Omental fat pad (tissue), 4 donors: ENCODE data around the gene SELPLG. TPM values are rescaled to one million over a fixed set of nuclear protein-coding genes. Genes with fewer than 3 reads are reported as not detected.
"Not testable (repeated sequence)": the region's sequence is repeated elsewhere in the genome, so short reads cannot be mapped to it uniquely, and the experiment has no call there.

Experiments used
- ATAC-seq: fragments of 150-250 bp; one replicate; pipeline ENCODE4 v1.9.1; 2016; ENCODE audit warnings: mild to moderate bottlenecking, moderate library complexity; ENCODE audit not compliant: low FRiP score
- DNase-seq: peaks from one replicate; pipeline ENCODE4 v3.0.0-alpha.2; 2019; ENCODE audit warnings: low spot score
- total RNA-seq, 4 donors: library from RNA; depleted of rRNA; stranded (reverse); fragments of >200 nt; gene quantifications; one replicate each; pipeline ENCODE4 v1.1.0, GENCODE V29; 2016
- TF ChIP-seq, protein P1 (sequence below), 3 donors: fragments of 450-650 bp; IDR thresholded peaks; one replicate each; pipeline ENCODE4 v1.5.1; 2016 to 2017; ENCODE audit warnings: antibody characterized with exemption in 3 of 3, mild to moderate bottlenecking in 3 of 3, moderate library complexity in 2 of 3

The SELPLG gene
- total RNA-seq, 4 donors from 2014 or later: 12.4 to 45.6 (median 18.3) TPM

DNA sequence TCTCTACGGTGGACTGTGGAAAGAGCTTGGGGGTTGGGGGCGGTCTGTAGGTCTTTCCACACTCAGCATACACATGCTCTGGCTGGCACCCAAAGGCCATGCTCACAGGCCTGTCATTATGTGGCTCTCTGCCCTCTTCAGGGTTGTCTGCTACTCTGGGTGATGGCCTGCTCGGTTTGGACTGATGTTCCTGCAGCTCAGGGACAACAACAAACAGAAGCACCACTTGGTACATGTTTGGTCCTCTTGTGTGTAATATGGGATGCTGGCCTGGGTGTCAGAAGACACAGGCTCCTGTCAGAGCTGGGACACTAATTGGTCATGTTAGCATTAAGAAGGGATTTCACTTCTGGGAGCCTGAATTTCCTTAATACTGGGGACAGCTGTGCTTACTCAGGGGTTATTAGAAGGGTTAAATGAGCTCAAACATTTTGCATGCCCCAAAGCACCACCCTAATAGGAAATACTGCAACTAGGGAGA is 32.7 kb upstream of the SELPLG start:
- DNase-seq: no peak

DNA sequence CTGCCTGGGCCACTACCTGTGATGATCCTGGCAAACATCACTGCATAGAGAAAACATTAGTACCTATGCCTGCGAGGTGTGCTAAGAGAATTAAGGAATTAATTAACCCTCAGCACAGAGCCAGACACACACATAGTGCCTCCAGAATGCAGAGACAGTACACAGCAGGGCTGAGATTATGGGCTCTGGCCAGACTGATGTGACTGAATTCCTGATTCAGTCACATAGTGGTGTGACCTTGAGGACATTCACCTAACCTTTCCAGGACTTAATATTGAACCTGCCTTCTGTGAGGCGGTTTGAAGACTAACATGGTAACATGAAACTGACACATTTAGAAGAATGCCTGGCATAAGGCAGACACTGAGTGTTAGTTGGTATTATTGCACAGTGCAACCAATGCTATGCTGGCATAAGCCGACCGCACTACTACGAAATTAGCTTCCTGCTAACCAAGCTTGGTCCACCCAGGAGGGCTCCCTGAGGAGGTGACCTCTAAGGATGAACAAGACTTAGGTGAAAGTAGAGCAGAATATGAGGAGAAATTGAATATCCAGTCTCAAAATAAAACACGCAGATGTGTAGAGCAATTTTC is 32.0 kb upstream of the SELPLG start:
- ATAC-seq (no peak), DNase-seq (no peak)
- TF ChIP-seq, protein P1, sequence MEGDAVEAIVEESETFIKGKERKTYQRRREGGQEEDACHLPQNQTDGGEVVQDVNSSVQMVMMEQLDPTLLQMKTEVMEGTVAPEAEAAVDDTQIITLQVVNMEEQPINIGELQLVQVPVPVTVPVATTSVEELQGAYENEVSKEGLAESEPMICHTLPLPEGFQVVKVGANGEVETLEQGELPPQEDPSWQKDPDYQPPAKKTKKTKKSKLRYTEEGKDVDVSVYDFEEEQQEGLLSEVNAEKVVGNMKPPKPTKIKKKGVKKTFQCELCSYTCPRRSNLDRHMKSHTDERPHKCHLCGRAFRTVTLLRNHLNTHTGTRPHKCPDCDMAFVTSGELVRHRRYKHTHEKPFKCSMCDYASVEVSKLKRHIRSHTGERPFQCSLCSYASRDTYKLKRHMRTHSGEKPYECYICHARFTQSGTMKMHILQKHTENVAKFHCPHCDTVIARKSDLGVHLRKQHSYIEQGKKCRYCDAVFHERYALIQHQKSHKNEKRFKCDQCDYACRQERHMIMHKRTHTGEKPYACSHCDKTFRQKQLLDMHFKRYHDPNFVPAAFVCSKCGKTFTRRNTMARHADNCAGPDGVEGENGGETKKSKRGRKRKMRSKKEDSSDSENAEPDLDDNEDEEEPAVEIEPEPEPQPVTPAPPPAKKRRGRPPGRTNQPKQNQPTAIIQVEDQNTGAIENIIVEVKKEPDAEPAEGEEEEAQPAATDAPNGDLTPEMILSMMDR (IDR thresholded peaks at IDR 0.05): no peak

More for the DNA sequence above, 32.7 kb upstream of the SELPLG start:
- TF ChIP-seq, protein P1 (IDR thresholded peaks at IDR 0.05): no peak
- no peak for ATAC-seq

DNA sequence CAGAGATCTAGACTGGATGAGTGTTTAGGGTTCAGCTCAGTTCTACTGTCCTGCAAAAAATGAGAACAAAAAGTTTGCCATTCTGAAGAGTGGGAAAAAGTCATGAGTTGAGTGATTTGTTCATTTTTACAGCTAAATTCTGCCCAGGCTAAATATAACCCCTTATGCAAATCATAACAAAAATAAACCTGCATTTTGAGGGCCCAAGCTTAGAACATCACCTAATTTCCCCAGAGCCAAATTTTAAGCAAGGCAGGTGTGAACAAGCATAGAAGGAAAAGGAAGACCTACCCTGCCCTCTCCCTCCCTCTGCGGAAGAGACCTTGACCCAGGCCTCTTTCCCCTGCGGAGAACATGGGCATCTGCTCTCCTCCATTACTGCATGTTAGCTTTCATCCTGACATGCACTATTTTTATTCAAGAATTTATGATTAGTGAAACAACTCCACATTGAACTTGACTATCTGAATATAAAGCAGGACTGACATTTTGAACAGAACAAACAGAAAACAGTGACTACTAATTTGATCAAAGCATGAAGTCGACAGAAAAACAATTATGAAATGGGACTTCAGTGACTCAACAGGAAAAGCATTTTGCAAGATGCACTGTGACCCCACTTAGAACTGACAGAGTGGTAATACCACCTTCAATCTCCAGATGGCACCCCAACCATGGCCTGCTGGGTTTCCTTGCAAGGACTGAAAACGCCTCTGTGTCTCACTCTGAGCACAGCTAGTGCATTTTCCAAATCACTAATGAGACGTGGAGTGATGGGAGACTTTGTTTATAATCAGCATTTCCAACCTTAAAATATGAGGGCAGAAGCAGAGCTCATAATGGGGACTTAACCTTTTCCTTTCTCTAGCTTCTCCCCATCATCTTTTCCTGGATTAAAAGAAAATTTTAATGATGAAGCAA is 30.9 kb upstream of the SELPLG start:
- ATAC-seq: peak; percentile 96
- DNase-seq: peak; percentile 74
- TF ChIP-seq, protein P1 (IDR thresholded peaks at IDR 0.05): peak in 1 of 3 donors; percentile 91

DNA sequence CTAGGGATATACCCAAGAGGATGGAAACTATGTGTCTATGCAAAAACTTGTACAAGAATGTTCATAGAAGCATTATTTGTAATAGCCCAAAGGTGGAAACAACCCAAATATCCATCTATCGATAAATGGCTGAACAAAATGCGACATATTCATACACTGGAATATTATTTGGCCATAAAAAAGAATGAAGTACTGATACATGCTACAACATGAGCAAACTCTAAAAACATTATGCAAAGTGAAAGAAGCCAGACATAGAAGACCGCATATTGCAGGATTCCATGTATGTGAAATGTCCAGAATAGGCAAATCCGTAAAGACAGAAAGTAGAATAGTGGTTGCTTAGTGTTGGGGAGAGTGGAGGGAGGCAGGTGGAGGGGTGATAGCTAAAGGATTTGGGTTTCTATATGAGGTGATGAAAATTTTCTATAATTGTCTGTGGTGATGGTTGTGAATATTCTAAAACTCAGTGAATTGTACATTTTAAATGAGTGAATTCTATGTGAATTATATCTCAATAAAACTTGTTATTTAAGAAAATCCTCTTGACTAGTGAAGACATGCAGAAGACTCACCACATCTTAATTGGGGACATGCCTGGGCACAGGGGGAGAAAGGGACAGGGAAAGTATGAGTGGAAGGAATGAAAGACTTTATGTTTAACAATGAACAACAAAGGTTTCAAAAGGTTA is 29.8 kb upstream of the SELPLG start:
- DNase-seq (no peak), ATAC-seq (no peak)
- TF ChIP-seq, protein P1 (IDR thresholded peaks at IDR 0.05): no peak

DNA sequence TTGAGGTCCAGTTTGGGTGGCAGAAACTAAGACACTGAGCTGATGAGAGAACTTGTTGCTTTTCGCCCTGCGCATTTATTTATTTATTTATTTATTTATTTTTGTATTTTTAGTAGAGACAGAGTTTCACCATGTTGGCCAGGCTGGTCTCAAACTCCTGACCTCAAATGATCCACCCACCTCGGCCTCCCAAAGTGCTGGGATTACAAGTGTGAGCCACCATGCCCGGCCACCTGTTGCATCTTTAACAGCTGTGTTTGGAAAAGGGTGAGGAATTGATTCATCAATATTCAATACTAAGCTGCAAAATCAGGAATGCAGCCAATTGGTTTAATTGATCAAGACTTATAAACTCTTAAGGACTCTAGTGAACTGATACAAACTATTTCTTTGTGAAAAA is 24.4 kb upstream of the SELPLG start:
- ATAC-seq, DNase-seq: not testable (repeated sequence)

DNA sequence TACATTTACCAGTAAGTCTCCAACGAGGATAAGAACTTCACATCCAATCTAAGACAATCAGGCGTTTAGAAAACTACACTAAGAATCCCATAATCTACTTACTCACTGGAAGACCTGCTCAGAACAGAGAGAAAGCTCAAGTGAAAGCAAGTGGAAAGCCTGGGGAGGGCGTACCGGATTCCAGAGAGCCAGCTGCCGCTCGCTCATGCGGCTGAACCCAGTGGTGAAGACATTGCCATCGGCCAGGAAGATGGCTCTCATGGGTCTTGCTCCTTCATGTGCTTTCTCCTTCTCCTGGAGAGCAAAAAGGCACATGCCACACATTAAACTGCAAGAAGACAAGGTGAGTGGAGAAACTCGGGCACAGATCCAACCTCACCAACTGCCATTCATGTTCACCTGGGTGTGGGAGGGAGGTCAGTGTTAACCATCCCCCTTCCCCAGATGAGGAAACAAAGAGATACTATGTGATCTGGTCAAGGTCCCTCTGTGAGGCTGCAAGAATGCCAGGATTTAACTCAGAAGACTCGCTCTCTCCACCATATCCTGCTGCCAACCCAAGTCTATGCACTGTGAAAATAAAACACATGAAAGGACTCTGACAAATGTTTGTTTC is 23.5 kb upstream of the SELPLG start:
- DNase-seq (no peak), ATAC-seq (no peak)
- TF ChIP-seq, protein P1 (IDR thresholded peaks at IDR 0.05): no peak

DNA sequence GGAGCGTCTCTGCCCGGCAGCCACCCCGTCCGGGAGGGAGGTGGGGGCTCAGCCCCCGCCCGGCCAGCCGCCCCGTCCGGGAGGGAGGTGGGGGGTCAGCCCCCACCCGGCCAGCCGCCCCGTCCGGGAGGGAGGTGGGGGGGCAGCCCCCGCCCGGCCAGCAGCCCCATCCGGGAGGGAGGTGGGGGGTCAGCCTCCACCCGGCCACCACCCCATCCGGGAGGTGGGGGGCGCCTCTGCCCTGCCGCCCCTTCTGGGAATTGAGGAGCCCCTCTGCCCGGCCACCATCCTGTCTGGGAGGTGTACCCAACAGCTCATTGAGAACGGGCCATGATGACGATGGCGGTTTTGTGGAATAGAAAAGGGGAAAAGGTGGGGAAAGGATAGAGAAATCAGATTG is 22.6 kb upstream of the SELPLG start:
- ATAC-seq: not testable (repeated sequence)

DNA sequence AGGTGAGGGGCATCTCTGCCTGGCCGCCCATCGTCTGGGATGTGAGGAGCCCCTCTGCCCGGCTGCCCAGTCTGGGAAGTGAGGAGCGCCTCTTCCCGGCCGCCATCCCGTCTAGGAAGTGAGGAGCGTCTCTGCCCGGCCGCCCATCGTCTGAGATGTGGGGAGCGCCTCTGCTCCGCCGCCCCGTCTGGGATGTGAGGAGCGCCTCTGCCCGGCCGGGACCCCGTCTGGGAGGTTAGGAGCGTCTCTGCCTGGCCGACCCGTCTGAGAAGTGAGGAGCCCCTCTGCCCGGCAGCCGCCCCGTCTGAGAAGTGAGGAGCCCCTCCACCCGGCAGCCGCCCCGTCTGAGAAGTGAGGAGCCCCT is 22.1 kb upstream of the SELPLG start:
- DNase-seq, ATAC-seq: not testable (repeated sequence)

More for the DNA sequence above, 22.6 kb upstream of the SELPLG start:
- DNase-seq: not testable (repeated sequence)

DNA sequence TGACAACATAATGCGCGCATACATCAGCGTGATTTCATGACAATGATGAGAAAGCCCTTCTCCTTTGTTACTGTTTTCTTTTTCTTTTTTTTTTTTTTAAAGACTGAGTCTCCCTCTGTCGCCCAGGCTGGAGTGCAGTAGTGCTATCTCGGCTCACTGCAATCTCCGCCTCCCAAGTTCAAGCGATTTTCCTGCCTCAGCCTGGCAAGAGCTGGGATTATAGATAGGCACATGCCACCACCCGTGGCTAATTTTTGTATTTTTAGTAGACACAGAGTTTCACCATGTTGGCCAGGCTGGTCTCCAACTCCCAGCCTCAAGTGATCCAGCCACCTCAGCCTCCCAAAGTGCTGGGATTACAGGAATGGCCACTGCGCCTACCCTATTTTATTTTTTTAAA is 20.9 kb upstream of the SELPLG start:
- ATAC-seq, DNase-seq: not testable (repeated sequence)
